Left ventricle myocardium inferior (tissue), 1 donor: ENCODE data around the gene CCDC93. TPM values are rescaled to one million over a fixed set of nuclear protein-coding genes. Genes with fewer than 3 reads are reported as not detected.

Source experiments
- DNase-seq: peaks from one replicate; pipeline ENCODE4 v3.0.0-alpha.2; 2020
- H3K27ac ChIP-seq: fragments of 200-600 bp; replicated peaks from 2 replicates; pipeline ENCODE4 v1.8.0; 2021
- H3K27me3 ChIP-seq: fragments of 200-600 bp; 2 replicates; pipeline ENCODE4 v1.8.0; 2021; ENCODE audit warnings: low read depth
- H3K36me3 ChIP-seq: fragments of 200-600 bp; 2 replicates; pipeline ENCODE4 v1.8.0; 2021
- H3K4me1 ChIP-seq: fragments of 200-600 bp; 2 replicates; pipeline ENCODE4 v1.8.0; 2021
- H3K4me3 ChIP-seq: fragments of 200-600 bp; 2 replicates; pipeline ENCODE4 v1.8.0; 2021; ENCODE audit warnings: mild to moderate bottlenecking, moderate library complexity
- H3K9me3 ChIP-seq: fragments of 200-600 bp; replicated peaks from 2 replicates; pipeline ENCODE4 v1.8.0; 2021
- intact Hi-C: fragments of 100-400 bp; cut with micrococcal nuclease; formaldehyde crosslinking; loops from one replicate; pipeline ENCODE4 v1.11.0; 2022
- total RNA-seq: library from RNA; stranded (reverse); fragmentation: NEBNext Ultra II Directional; extraction: Animal tissue kit (Norgen Biotek cat#: 25700); gene quantifications from one replicate; pipeline ENCODE4 v1.2.1, GENCODE V29; 2021
- TF ChIP-seq, protein P1 (sequence below): fragments of 200-600 bp; IDR thresholded peaks from 2 replicates; pipeline ENCODE4 v1.8.0; 2021; ENCODE audit warnings: antibody characterized with exemption, mild to moderate bottlenecking, borderline replicate concordance
- donor health status: DM: no; HTN: yes; CAD: no; lungs with severe emphysema.

Gene CCDC93
- total RNA-seq, 1 donor from 2014 or later, result 22.8 TPM

DNA sequence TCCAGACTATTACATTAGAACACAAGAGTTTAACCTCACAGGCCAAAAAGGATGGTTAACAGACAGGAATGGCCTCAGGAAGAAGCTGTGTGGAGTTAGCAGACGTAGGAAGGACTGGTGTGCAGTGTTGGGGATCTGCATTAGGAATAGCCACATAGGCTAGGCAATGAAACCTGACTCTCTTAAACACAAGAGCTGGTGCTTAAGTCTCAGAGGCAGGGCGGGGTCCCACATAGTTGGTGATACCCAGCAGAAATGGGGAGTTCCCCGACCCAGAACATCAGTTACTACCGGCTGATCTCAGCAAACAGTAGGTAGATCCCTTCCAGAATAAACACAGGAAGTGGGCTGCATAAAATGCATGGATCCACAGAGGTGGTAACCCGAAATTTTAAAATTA lies 64.1 kb downstream of the CCDC93 start:
- Histone ChIP-seq H3K9me3 (no peaks in the 10 kb centered on the region), H3K36me3 (peaks cover 97% of the 10 kb centered on the region), H3K27ac (no peak overlapping the region), H3K4me3 (no peak overlapping the region), H3K4me1 (no peaks in the 10 kb centered on the region), H3K27me3 (no peaks in the 10 kb centered on the region)
- intact Hi-C loops, result no loop called here
- TF ChIP-seq, protein P1, sequence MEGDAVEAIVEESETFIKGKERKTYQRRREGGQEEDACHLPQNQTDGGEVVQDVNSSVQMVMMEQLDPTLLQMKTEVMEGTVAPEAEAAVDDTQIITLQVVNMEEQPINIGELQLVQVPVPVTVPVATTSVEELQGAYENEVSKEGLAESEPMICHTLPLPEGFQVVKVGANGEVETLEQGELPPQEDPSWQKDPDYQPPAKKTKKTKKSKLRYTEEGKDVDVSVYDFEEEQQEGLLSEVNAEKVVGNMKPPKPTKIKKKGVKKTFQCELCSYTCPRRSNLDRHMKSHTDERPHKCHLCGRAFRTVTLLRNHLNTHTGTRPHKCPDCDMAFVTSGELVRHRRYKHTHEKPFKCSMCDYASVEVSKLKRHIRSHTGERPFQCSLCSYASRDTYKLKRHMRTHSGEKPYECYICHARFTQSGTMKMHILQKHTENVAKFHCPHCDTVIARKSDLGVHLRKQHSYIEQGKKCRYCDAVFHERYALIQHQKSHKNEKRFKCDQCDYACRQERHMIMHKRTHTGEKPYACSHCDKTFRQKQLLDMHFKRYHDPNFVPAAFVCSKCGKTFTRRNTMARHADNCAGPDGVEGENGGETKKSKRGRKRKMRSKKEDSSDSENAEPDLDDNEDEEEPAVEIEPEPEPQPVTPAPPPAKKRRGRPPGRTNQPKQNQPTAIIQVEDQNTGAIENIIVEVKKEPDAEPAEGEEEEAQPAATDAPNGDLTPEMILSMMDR, result no peak
- no peak for DNase-seq

DNA sequence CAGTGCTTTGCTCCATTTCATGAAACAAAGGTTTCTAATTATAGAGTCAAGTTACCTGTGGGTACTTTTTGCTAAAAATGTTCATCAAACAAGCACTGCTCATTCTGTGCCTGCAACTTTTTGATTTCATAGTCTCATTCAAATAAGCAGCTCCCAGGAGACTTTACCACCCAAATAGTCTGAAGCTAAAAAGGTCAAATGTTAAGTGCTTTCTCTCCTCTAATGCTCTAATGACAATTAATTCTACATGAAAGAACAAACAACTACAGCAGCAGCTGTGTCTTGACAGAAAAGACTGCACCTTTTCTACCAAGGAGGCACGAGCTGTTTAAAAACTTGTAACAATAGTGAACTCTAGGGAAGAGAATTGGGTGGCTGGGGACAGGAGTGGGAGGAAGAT lies 65.3 kb downstream of the CCDC93 start:
- no peak overlapping the region for H3K4me3 ChIP-seq
- peaks cover 97% of the 10 kb centered on the region for H3K36me3 ChIP-seq
- no peak overlapping the region for H3K27ac ChIP-seq
- no peaks in the 10 kb centered on the region for H3K27me3 ChIP-seq
- TF ChIP-seq, protein P1, result no peak
- H3K9me3 ChIP-seq, result no peaks in the 10 kb centered on the region
- no peaks in the 10 kb centered on the region for H3K4me1 ChIP-seq
- intact Hi-C loops, result no loop called here
- DNase-seq, result no peak

DNA sequence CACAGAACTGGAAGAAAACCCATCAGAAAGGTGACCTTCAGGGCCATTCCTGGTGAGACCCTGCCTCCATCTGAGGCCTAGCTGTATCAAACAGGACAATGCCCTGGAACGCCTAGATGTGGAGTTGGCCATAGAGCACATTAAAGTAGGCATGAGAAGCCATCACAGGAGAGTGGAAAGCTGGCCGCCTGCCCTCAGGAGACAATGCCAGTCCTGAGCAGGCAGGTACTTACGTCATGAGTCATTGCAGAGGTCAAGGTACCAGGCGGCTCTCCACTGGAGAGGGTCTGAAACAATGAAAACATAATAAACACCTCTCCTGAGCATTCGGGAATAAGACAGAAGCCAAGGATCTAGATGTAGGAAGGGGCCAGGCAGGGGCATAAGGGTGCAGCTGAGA lies 68.6 kb downstream of the CCDC93 start:
- TF ChIP-seq, protein P1, result no peak
- H3K9me3 ChIP-seq, result no peaks in the 10 kb centered on the region
- no peak for DNase-seq

DNA sequence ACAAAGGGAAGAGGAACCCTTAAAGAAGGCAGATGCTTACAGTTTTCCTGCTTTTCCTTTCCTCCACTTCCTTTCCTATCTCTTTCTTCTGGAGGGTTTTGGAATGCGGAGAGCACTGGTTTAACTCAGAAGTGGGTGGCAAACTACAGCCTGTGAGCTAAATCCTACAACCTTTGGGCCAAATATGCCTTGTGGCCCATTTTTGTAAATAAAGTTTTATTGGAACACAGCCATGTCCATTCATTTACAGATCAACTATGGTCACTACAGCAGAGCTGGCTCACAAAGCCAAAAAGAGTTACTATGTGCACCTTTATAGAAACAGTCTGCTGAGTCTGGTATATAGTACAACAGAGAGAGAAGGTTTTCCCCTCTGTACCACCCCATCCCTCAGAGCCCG lies 69.1 kb downstream of the CCDC93 start:
- TF ChIP-seq, protein P1, result no peak
- no peak overlapping the region for H3K27ac ChIP-seq
- intact Hi-C loops, result no loop called here
- H3K4me1 ChIP-seq, result no peaks in the 10 kb centered on the region
- H3K36me3 ChIP-seq, result peaks cover 97% of the 10 kb centered on the region
- H3K27me3 ChIP-seq, result no peaks in the 10 kb centered on the region
- H3K9me3 ChIP-seq, result no peaks in the 10 kb centered on the region
- H3K4me3 ChIP-seq, result no peak overlapping the region
- no peak for DNase-seq

More for the DNA sequence above, 68.6 kb downstream of the CCDC93 start:
- Histone ChIP-seq H3K4me3 (no peak overlapping the region), H3K27me3 (no peaks in the 10 kb centered on the region), H3K27ac (no peak overlapping the region), H3K4me1 (no peaks in the 10 kb centered on the region), H3K36me3 (peaks cover 97% of the 10 kb centered on the region)
- intact Hi-C loops, result no loop called here

DNA sequence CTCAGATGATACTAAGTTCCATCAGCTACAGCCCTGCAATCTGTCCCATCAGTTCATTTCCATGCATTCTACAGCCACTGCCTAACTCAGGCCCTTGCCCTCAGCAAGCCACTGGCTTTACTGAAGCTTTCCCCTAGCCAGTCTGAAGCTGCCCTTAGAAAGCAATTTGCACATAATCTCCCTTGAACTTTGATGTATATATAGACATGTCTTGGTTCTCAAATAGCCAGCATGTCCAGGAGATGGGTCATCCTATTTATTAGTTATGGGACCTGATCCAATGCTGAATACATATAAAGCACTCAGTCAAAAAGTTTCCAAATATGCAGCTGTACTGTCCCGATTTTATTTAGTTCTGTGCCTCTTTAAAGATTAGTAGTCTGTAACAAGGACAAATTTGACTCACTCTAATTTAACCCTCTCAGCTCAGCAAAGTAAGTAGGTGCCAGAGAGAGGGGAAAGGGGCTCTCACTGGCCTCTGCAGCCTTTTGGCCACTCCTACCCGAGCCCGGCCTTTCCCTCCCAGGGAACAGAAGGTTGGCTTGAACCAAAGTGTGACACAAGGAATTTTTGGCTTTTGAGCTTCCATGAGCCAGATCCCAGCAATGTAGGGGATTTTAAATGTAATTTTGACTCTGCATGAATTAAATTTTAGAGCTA lies 70.7 kb downstream of the CCDC93 start:
- intact Hi-C loops, result no loop called here
- H3K36me3 ChIP-seq, result peaks cover 99% of the 10 kb centered on the region
- TF ChIP-seq, protein P1, result no peak
- no peak overlapping the region for H3K4me3 ChIP-seq
- H3K4me1 ChIP-seq, result no peaks in the 10 kb centered on the region
- no peak overlapping the region for H3K27ac ChIP-seq
- no peaks in the 10 kb centered on the region for H3K27me3 ChIP-seq
- no peaks in the 10 kb centered on the region for H3K9me3 ChIP-seq
- no peak for DNase-seq

DNA sequence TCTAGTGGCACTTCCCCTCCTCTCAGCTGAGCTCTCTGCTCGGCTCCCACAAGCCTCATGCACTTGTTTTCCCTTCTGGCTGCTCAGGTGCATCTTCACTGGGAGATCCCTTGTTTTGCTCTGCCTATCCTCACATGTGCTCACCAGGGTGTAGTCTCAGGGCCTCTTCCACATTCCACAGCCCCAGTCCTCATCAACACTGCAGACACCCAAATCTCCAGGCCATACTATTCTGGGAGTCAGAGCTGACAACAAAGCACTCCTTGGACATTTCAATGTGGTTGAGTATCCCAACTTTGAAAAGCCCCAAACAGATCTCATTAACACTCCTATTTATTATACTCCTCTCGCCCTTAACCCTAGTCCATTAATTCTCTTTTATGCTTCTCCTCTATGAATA lies 71.3 kb downstream of the CCDC93 start:
- no peaks in the 10 kb centered on the region for H3K27me3 ChIP-seq
- no peak overlapping the region for H3K4me3 ChIP-seq
- intact Hi-C loops, result no loop called here
- no peaks in the 10 kb centered on the region for H3K9me3 ChIP-seq
- peaks cover 100% of the 10 kb centered on the region for H3K36me3 ChIP-seq
- H3K27ac ChIP-seq, result no peak overlapping the region
- TF ChIP-seq, protein P1, result no peak
- H3K4me1 ChIP-seq, result peaks cover 1% of the 10 kb centered on the region
- DNase-seq, result no peak
